ENCODE data around the gene COBL.

DNA sequence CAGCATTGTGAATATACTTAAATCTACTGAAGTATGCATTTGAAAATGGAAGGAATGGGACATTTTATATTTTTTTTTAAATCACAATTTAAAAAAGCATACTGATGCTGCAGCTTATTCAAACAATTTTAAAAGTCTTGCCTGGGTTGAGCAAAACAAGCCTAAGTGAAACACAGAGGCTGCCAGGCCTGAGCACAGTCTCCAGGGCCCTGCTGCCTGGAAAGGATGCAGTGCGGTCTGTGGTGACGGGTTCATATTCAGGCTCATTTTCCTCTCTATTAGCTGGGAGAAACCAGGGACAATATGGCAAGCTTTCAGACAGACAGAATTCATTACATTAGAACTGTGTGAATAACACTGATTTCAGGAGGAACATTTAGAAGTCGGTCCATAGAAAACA lies 251.9 kb downstream of the COBL start:
- TF ChIP-seq, protein P1, sequence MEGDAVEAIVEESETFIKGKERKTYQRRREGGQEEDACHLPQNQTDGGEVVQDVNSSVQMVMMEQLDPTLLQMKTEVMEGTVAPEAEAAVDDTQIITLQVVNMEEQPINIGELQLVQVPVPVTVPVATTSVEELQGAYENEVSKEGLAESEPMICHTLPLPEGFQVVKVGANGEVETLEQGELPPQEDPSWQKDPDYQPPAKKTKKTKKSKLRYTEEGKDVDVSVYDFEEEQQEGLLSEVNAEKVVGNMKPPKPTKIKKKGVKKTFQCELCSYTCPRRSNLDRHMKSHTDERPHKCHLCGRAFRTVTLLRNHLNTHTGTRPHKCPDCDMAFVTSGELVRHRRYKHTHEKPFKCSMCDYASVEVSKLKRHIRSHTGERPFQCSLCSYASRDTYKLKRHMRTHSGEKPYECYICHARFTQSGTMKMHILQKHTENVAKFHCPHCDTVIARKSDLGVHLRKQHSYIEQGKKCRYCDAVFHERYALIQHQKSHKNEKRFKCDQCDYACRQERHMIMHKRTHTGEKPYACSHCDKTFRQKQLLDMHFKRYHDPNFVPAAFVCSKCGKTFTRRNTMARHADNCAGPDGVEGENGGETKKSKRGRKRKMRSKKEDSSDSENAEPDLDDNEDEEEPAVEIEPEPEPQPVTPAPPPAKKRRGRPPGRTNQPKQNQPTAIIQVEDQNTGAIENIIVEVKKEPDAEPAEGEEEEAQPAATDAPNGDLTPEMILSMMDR (IDR thresholded peaks at IDR 0.05) = no peak
- no peak for TF ChIP-seq POLR2A (IDR thresholded peaks at IDR 0.05)
- no peak for TF ChIP-seq POLR2AphosphoS5 (IDR thresholded peaks at IDR 0.05)

All from prostate gland (tissue), 2 donors.